HepG2 (cell line): ENCODE results near the gene ZG16. TPM values are rescaled to one million over a fixed set of nuclear protein-coding genes. Genes with fewer than 3 reads are reported as not detected.

Source experiments
- AHR ChIP-seq: IDR thresholded peaks from 2 replicates; pipeline ENCODE4 v1.6.1; 2018; ENCODE audit warnings: missing genetic modification reagents, missing compliant biosample characterization
- DPF2 ChIP-seq: sonication (generic); formaldehyde crosslinking; IDR thresholded peaks from 2 replicates; pipeline ENCODE4 v1.4.0; 2020; ENCODE audit warnings: mild to moderate bottlenecking, low read depth, missing genetic modification reagents, borderline replicate concordance
- GATA4 ChIP-seq: sonication (generic); IDR thresholded peaks from 2 replicates; pipeline ENCODE4 v1.6.1; 2016; ENCODE audit warnings: antibody characterized with exemption, low read depth, borderline replicate concordance
- KLF16 ChIP-seq, 2 experiments: sonication (generic) in 1 of 2; formaldehyde crosslinking in 1 of 2; IDR thresholded peaks; 2 replicates each; pipeline versions ENCODE4 v1.6.1 to v1.8.0; 2016 to 2023; ENCODE audit warnings: missing genetic modification reagents in 2 of 2, missing compliant biosample characterization in 1 of 2
- MATR3 ChIP-seq: sonication (generic); formaldehyde crosslinking; IDR thresholded peaks from 2 replicates; pipeline ENCODE4 v1.4.0; 2020; ENCODE audit warnings: missing genetic modification reagents
- MXI1 ChIP-seq: IDR thresholded peaks from 3 replicates; pipeline ENCODE4 v1.6.1; 2012; ENCODE audit warnings: low read depth, low read length, inconsistent platforms, borderline replicate concordance
- ONECUT2 ChIP-seq: sonication (generic); formaldehyde crosslinking; IDR thresholded peaks from 2 replicates; pipeline ENCODE4 v1.4.0; 2020; ENCODE audit warnings: missing genetic modification reagents
- RAD21 ChIP-seq: fragments of 450-650 bp; formaldehyde crosslinking; IDR thresholded peaks from 2 replicates; pipeline ENCODE4 v1.5.0; 2020; ENCODE audit warnings: mild to moderate bottlenecking
- RBFOX2 ChIP-seq: fragments of 200-400 bp; formaldehyde crosslinking; IDR thresholded peaks from 2 replicates; pipeline ENCODE4 v1.6.1; 2017; ENCODE audit warnings: low read depth, mild to moderate bottlenecking, low read length
- SNRNP70 ChIP-seq: fragments of 200-400 bp; formaldehyde crosslinking; IDR thresholded peaks from 2 replicates; pipeline ENCODE4 v1.6.1; 2017; ENCODE audit warnings: mild to moderate bottlenecking, low read depth, low read length, moderate library complexity
- ZBTB2 ChIP-seq: sonication (generic); formaldehyde crosslinking; IDR thresholded peaks from 2 replicates; pipeline ENCODE4 v1.8.0; 2022; ENCODE audit warnings: low read depth, missing genetic modification reagents
- ZFP37 ChIP-seq: sonication (generic); formaldehyde crosslinking; IDR thresholded peaks from 2 replicates; pipeline ENCODE4 v1.4.0; 2020; ENCODE audit warnings: missing genetic modification reagents, borderline replicate concordance
- ZMAT3 ChIP-seq: sonication (generic); formaldehyde crosslinking; conservative IDR thresholded peaks from 2 replicates; pipeline ENCODE4 v1.7.0; 2021; ENCODE audit warnings: missing genetic modification reagents
- ZNF292 ChIP-seq: sonication (generic); formaldehyde crosslinking; IDR thresholded peaks from 2 replicates; pipeline ENCODE4 v1.8.1; 2022; ENCODE audit warnings: mild to moderate bottlenecking, low read depth, missing genetic modification reagents, borderline replicate concordance
- ZNF670 ChIP-seq: sonication (generic); formaldehyde crosslinking; IDR thresholded peaks from 2 replicates; pipeline ENCODE4 v1.8.0; 2022; ENCODE audit warnings: mild to moderate bottlenecking, missing genetic modification reagents, borderline replicate concordance
- ZSCAN30 ChIP-seq: sonication (generic); formaldehyde crosslinking; IDR thresholded peaks from 2 replicates; pipeline ENCODE4 v1.5.0; 2020; ENCODE audit warnings: mild to moderate bottlenecking, missing genetic modification reagents
- polyA plus RNA-seq, 8 experiments: library from polyadenylated mRNA; depleted of rRNA in 3 of 8; stranded (reverse) in 7 of 8; unstranded in 1 of 8; fragments of >200 nt; fragmentation: Illumina TruSeq in 4 of 8; extraction: Trizol in 4 of 8; gene quantifications; 2 replicates each; pipeline versions ENCODE4 v1.2.1 to v1.2.3, GENCODE V29; 2011 to 2016; ENCODE audit warnings: low read depth in 4 of 8, missing spikeins in 1 of 8, mixed read lengths in 1 of 8; ENCODE audit not compliant: insufficient read depth in 1 of 8
- total RNA-seq, 5 experiments: library from RNA; depleted of rRNA; stranded (reverse); fragments of >200 nt; fragmentation: Illumina TruSeq; extraction: Trizol; gene quantifications; 2 replicates each; pipeline ENCODE4 v1.2.3, GENCODE V29; 2016; ENCODE audit warnings: low read depth in 1 of 5
- TF ChIP-seq, protein P1 (sequence below): sonication (generic); formaldehyde crosslinking; IDR thresholded peaks from 2 replicates; pipeline ENCODE4 v1.4.0; 2020; ENCODE audit warnings: low read depth, missing genetic modification reagents
- TF ChIP-seq, protein P2 (sequence below): IDR thresholded peaks from 2 replicates; pipeline ENCODE4 v1.6.1; 2012; ENCODE audit warnings: low read length, improper control_type of control experiment
- TF ChIP-seq, protein P3 (sequence below): sonication (generic); formaldehyde crosslinking; IDR thresholded peaks from 2 replicates; pipeline ENCODE4 v1.4.0; 2020; ENCODE audit warnings: missing genetic modification reagents

ZG16 gene
- total and polyA plus RNA-seq, 2 of the 13 experiments (the other 11 are each of a cell fraction or from before 2014, with no cell fraction given), result 0.04 to 0.07 TPM

GRCh38 chr16:29811170-29811895 is 33.3 kb downstream of the ZG16 start (continued):
- TF ChIP-seq ZSCAN30 (CRISPR knock-in tag), result 0 out of 2 replicates have a peak, but pooled peaks have one; percentile 71
- peak; percentile 89 for TF ChIP-seq RBFOX2
- TF ChIP-seq ZNF670 (CRISPR knock-in tag), result no peak
- TF ChIP-seq ONECUT2, result 0 out of 2 replicates have a peak, but pooled peaks have one; percentile 22
- TF ChIP-seq, protein P1, sequence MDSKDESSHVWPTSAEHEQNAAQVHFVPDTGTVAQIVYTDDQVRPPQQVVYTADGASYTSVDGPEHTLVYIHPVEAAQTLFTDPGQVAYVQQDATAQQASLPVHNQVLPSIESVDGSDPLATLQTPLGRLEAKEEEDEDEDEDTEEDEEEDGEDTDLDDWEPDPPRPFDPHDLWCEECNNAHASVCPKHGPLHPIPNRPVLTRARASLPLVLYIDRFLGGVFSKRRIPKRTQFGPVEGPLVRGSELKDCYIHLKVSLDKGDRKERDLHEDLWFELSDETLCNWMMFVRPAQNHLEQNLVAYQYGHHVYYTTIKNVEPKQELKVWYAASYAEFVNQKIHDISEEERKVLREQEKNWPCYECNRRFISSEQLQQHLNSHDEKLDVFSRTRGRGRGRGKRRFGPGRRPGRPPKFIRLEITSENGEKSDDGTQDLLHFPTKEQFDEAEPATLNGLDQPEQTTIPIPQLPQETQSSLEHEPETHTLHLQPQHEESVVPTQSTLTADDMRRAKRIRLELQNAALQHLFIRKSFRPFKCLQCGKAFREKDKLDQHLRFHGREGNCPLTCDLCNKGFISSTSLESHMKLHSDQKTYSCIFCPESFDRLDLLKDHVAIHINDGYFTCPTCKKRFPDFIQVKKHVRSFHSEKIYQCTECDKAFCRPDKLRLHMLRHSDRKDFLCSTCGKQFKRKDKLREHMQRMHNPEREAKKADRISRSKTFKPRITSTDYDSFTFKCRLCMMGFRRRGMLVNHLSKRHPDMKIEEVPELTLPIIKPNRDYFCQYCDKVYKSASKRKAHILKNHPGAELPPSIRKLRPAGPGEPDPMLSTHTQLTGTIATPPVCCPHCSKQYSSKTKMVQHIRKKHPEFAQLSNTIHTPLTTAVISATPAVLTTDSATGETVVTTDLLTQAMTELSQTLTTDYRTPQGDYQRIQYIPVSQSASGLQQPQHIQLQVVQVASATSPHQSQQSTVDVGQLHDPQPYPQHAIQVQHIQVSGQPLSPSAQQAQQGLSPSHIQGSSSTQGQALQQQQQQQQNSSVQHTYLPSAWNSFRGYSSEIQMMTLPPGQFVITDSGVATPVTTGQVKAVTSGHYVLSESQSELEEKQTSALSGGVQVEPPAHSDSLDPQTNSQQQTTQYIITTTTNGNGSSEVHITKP (CRISPR knock-in tag), result no peak
- TF ChIP-seq KLF16 (CRISPR knock-in tag; IDR thresholded peaks at IDR 0.05), result peak in 1 of 2 experiments; percentile 70; a peak in 1 of 4 replicates
- TF ChIP-seq DPF2 (CRISPR knock-in tag), result 0 out of 2 replicates have a peak, but pooled peaks have one; percentile 5
- TF ChIP-seq GATA4, result 0 out of 2 replicates have a peak, but pooled peaks have one; percentile 56
- no peak for TF ChIP-seq MATR3 (CRISPR knock-in tag)
- no peak for TF ChIP-seq SNRNP70
- TF ChIP-seq RAD21 (CRISPR knock-in tag), result peak; percentile 36; the same call in 1 of the 2 replicates
- TF ChIP-seq, protein P2, sequence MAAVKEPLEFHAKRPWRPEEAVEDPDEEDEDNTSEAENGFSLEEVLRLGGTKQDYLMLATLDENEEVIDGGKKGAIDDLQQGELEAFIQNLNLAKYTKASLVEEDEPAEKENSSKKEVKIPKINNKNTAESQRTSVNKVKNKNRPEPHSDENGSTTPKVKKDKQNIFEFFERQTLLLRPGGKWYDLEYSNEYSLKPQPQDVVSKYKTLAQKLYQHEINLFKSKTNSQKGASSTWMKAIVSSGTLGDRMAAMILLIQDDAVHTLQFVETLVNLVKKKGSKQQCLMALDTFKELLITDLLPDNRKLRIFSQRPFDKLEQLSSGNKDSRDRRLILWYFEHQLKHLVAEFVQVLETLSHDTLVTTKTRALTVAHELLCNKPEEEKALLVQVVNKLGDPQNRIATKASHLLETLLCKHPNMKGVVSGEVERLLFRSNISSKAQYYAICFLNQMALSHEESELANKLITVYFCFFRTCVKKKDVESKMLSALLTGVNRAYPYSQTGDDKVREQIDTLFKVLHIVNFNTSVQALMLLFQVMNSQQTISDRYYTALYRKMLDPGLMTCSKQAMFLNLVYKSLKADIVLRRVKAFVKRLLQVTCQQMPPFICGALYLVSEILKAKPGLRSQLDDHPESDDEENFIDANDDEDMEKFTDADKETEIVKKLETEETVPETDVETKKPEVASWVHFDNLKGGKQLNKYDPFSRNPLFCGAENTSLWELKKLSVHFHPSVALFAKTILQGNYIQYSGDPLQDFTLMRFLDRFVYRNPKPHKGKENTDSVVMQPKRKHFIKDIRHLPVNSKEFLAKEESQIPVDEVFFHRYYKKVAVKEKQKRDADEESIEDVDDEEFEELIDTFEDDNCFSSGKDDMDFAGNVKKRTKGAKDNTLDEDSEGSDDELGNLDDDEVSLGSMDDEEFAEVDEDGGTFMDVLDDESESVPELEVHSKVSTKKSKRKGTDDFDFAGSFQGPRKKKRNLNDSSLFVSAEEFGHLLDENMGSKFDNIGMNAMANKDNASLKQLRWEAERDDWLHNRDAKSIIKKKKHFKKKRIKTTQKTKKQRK, result no peak
- TF ChIP-seq AHR (CRISPR knock-in tag), result no peak; the same call in 1 of the 2 replicates
- TF ChIP-seq ZBTB2 (CRISPR knock-in tag), result 0 out of 2 replicates have a peak, but pooled peaks have one; percentile 14
- peak; percentile 78; the same call in 1 of the 3 replicates for TF ChIP-seq MXI1
- TF ChIP-seq ZNF292 (CRISPR knock-in tag), result peak; percentile 64
- TF ChIP-seq, protein P3, sequence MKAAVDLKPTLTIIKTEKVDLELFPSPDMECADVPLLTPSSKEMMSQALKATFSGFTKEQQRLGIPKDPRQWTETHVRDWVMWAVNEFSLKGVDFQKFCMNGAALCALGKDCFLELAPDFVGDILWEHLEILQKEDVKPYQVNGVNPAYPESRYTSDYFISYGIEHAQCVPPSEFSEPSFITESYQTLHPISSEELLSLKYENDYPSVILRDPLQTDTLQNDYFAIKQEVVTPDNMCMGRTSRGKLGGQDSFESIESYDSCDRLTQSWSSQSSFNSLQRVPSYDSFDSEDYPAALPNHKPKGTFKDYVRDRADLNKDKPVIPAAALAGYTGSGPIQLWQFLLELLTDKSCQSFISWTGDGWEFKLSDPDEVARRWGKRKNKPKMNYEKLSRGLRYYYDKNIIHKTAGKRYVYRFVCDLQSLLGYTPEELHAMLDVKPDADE, result no peak; the same call in 1 of the 2 replicates
- no peak; the same call in 1 of the 2 replicates for TF ChIP-seq ZMAT3
- TF ChIP-seq ZFP37 (CRISPR knock-in tag), result 0 out of 2 replicates have a peak, but pooled peaks have one; percentile 32
